ENCODE measurements around the gene CROCC.

DNA sequence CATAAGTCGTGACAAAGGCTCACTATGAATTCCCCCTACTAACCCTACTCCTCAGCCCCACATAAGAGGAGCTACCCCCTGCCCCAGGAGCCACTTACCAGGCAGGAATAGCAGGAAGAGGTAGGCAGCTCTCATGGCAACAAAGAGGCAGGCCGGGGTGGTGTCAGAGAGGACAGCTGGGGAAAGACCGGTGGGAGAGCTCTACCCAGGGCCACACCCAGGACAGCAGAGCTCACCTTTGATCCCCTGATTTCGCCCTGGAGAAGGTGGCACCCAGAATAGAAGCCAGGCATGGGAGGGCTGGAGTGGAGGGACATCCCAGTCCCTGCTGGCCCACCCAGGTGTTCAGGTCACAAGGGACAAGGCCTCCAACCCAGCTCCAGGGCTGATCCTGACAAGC, 56.4 kb downstream of the CROCC start:
- TF ChIP-seq, protein P1, sequence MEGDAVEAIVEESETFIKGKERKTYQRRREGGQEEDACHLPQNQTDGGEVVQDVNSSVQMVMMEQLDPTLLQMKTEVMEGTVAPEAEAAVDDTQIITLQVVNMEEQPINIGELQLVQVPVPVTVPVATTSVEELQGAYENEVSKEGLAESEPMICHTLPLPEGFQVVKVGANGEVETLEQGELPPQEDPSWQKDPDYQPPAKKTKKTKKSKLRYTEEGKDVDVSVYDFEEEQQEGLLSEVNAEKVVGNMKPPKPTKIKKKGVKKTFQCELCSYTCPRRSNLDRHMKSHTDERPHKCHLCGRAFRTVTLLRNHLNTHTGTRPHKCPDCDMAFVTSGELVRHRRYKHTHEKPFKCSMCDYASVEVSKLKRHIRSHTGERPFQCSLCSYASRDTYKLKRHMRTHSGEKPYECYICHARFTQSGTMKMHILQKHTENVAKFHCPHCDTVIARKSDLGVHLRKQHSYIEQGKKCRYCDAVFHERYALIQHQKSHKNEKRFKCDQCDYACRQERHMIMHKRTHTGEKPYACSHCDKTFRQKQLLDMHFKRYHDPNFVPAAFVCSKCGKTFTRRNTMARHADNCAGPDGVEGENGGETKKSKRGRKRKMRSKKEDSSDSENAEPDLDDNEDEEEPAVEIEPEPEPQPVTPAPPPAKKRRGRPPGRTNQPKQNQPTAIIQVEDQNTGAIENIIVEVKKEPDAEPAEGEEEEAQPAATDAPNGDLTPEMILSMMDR (optimal IDR thresholded peaks at IDR 0.05 in 1 of 3, IDR thresholded peaks at IDR 0.05 in 1 of 3, conservative IDR thresholded peaks at IDR 0.05 in 1 of 3; ENCODE audit: extremely low read depth in 1 of 3, insufficient read depth in 2 of 3, low read length in 3 of 3) = no peak
- TF ChIP-seq EZH2 (IDR thresholded peaks at IDR 0.05; ENCODE audit: low read length) = no peak
